ENCODE measurements around the gene RNF4.

RNF4 gene

GRCh38 chr4:2500547-2500946 is 31.6 kb downstream of the RNF4 start:
- H3K9ac ChIP-seq (ENCODE audit: low read length): no peak overlapping the region
- no peaks in the 10 kb centered on the region for H3K9me3 ChIP-seq (ENCODE audit: low read length)
- no peak for TF ChIP-seq EZH2 (IDR thresholded peaks at IDR 0.05; ENCODE audit: borderline replicate concordance, low read length)
- TF ChIP-seq CTCF (IDR thresholded peaks at IDR 0.05; ENCODE audit: low read length): no peak
- no peaks in the 10 kb centered on the region for H3K9me2 ChIP-seq (ENCODE audit: low read depth, low read length)
- H4K20me1 ChIP-seq (ENCODE audit: insufficient read depth, low read length): no peaks in the 10 kb centered on the region
- H3K4me2 ChIP-seq (ENCODE audit: low read length): no peak overlapping the region
- peaks cover 8% of the 10 kb centered on the region for H3K4me1 ChIP-seq (ENCODE audit: insufficient read depth, low read length, severe bottlenecking)
- H2AFZ ChIP-seq (ENCODE audit: low read length): no peak overlapping the region
- H3K79me2 ChIP-seq (ENCODE audit: insufficient read depth, low read length): no peaks in the 10 kb centered on the region
- H3F3A ChIP-seq (ENCODE audit: insufficient read depth, low read length): no peaks in the 10 kb centered on the region
- H3K36me3 ChIP-seq (ENCODE audit: insufficient read depth, low read length): peaks cover 69% of the 10 kb centered on the region
- H3K27me3 ChIP-seq (ENCODE audit: insufficient read depth, low read length): no peaks in the 10 kb centered on the region
- no peak overlapping the region for H3K27ac ChIP-seq (ENCODE audit: low read depth, low read length, poor library complexity, severe bottlenecking)
- H3K4me3 ChIP-seq (ENCODE audit: low read depth, low read length, poor library complexity, severe bottlenecking): no peak overlapping the region

DNA sequence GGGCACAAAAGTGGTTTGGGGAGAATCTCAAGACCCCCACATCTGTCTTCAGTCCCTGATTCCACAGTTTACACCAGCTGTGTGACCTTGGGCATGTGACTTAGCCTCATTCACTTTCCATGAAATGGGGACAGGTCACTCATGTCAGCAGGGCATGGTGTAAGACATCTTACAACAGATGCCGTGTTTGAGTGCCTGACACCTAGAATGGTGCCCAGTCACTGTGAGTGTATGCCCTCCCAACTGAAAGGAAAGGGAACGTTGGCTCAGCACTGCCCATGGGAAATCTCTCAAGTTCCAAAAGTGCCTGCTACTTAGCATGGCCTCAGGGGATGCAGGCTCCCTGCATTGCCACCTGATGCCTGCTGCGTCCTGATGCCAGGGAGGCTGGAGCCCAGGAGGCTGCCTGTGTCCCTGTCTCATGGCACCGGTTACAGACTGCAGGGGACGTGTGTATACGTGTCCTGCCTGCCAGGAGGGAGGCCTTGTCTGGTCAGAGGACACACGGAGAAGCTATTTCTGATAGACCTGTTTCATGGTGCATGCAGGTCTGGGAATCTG is 32.2 kb downstream of the RNF4 start:
- H3K9me2 ChIP-seq (ENCODE audit: low read depth, low read length): no peaks in the 10 kb centered on the region
- no peaks in the 10 kb centered on the region for H3K9me3 ChIP-seq (ENCODE audit: low read length)
- H3K79me2 ChIP-seq (ENCODE audit: insufficient read depth, low read length): no peaks in the 10 kb centered on the region
- H3K27me3 ChIP-seq (ENCODE audit: insufficient read depth, low read length): no peaks in the 10 kb centered on the region
- no peak overlapping the region for H3K4me2 ChIP-seq (ENCODE audit: low read length)
- H3F3A ChIP-seq (ENCODE audit: insufficient read depth, low read length): no peaks in the 10 kb centered on the region
- H4K20me1 ChIP-seq (ENCODE audit: insufficient read depth, low read length): no peaks in the 10 kb centered on the region
- no peak overlapping the region for H3K9ac ChIP-seq (ENCODE audit: low read length)
- no peak overlapping the region for H3K27ac ChIP-seq (ENCODE audit: low read depth, low read length, poor library complexity, severe bottlenecking)
- peaks cover 73% of the 10 kb centered on the region for H3K36me3 ChIP-seq (ENCODE audit: insufficient read depth, low read length)
- peaks cover 8% of the 10 kb centered on the region for H3K4me1 ChIP-seq (ENCODE audit: insufficient read depth, low read length, severe bottlenecking)
- TF ChIP-seq EZH2 (IDR thresholded peaks at IDR 0.05; ENCODE audit: borderline replicate concordance, low read length) (no peak), CTCF (IDR thresholded peaks at IDR 0.05; ENCODE audit: low read length) (no peak)
- no peak overlapping the region for H3K4me3 ChIP-seq (ENCODE audit: low read depth, low read length, poor library complexity, severe bottlenecking)
- H2AFZ ChIP-seq (ENCODE audit: low read length): no peak overlapping the region

DNA sequence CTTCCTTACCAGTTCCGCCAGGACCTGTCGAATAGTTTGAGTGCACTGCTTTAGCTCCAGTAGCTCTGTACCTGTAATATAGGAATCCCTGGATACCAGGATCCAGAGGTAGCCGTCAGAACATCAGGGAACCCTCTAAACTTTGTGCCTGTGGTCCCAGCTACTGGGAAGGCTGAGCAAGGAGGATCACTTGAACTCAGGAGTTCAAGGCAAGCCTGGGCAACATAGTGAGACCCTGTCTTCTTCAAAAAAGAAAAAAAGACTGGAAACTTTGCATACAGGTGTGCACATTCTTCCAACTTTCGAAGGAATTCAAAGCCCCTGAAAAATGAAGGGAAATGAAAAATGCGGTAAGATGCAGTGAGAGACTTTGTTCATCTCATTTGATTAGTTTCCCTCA is 34.9 kb downstream of the RNF4 start:
- Histone ChIP-seq H3K4me3 (ENCODE audit: low read depth, low read length, poor library complexity, severe bottlenecking) (no peak overlapping the region), H3F3A (ENCODE audit: insufficient read depth, low read length) (no peaks in the 10 kb centered on the region), H3K4me1 (ENCODE audit: insufficient read depth, low read length, severe bottlenecking) (no peaks in the 10 kb centered on the region), H3K9me2 (ENCODE audit: low read depth, low read length) (no peaks in the 10 kb centered on the region), H3K79me2 (ENCODE audit: insufficient read depth, low read length) (no peaks in the 10 kb centered on the region), H2AFZ (ENCODE audit: low read length) (no peak overlapping the region), H3K36me3 (ENCODE audit: insufficient read depth, low read length) (peaks cover 67% of the 10 kb centered on the region), H3K4me2 (ENCODE audit: low read length) (no peak overlapping the region), H3K9me3 (ENCODE audit: low read length) (no peaks in the 10 kb centered on the region), H3K27me3 (ENCODE audit: insufficient read depth, low read length) (no peaks in the 10 kb centered on the region), H4K20me1 (ENCODE audit: insufficient read depth, low read length) (no peaks in the 10 kb centered on the region), H3K9ac (ENCODE audit: low read length) (no peak overlapping the region), H3K27ac (ENCODE audit: low read depth, low read length, poor library complexity, severe bottlenecking) (no peak overlapping the region)
- TF ChIP-seq CTCF (IDR thresholded peaks at IDR 0.05; ENCODE audit: low read length) (no peak), EZH2 (IDR thresholded peaks at IDR 0.05; ENCODE audit: borderline replicate concordance, low read length) (no peak)
